ENCODE measurements around the gene TAC1. TPM values are rescaled to one million over a fixed set of nuclear protein-coding genes. Genes with fewer than 3 reads are reported as not detected.

TAC1 gene
- total RNA-seq, 1 experiment from 2014 or later: 0.80 TPM

DNA sequence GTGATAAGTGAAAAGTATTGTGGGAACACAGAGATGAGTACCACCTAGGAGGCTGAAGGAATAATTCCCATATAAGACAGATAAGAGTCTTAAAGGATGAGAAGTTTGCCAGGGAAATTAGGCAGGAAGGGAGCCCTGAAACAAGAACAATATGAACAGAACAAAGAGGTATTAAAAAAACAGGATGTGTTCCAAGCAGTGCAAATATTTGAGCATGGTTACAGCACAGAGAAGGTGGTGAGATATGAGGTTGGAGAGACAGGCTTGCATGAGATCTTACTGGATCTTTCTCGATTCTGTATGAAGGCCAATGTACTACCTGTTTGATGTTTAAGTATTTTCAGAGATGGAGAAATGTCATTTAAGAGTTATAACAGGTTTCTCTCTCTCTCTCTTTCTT lies 20.3 kb downstream of the TAC1 start:
- no peaks in the 10 kb centered on the region for H3K36me3 Mint-ChIP-seq (ENCODE audit: insufficient read depth, unreplicated experiment)
- CTCF ChIA-PET: no interaction called here
- BruUV-seq (replicated peaks): no TSS peak
- intact Hi-C loops (cut with micrococcal nuclease; ENCODE audit: unreplicated experiment): no loop called here
- DNase-seq: no peak
- no peaks in the 10 kb centered on the region for H3K4me1 Mint-ChIP-seq (ENCODE audit: low read depth, unreplicated experiment)
- no peak for TF ChIP-seq CTCF (IDR thresholded peaks at IDR 0.05; ENCODE audit: unreplicated experiment)
- H3K9me3 Mint-ChIP-seq (ENCODE audit: low read depth, unreplicated experiment): no peaks in the 10 kb centered on the region
- no peak overlapping the region for H3K27ac Mint-ChIP-seq (ENCODE audit: unreplicated experiment)
- no peak overlapping the region for H3K4me3 Mint-ChIP-seq (ENCODE audit: low read depth, unreplicated experiment)
- H3K27me3 Mint-ChIP-seq (ENCODE audit: unreplicated experiment): no peaks in the 10 kb centered on the region

GRCh38 chr7:97757824-97758223 lies 25.9 kb downstream of the TAC1 start:
- intact Hi-C loops (cut with micrococcal nuclease; ENCODE audit: unreplicated experiment): no loop called here
- no peak overlapping the region for H3K4me3 Mint-ChIP-seq (ENCODE audit: low read depth, unreplicated experiment)
- no peak for DNase-seq
- CTCF ChIA-PET: no interaction called here
- H3K27me3 Mint-ChIP-seq (ENCODE audit: unreplicated experiment): peaks cover 19% of the 10 kb centered on the region
- no peaks in the 10 kb centered on the region for H3K4me1 Mint-ChIP-seq (ENCODE audit: low read depth, unreplicated experiment)
- no TSS peak for BruUV-seq (replicated peaks)
- no peaks in the 10 kb centered on the region for H3K36me3 Mint-ChIP-seq (ENCODE audit: insufficient read depth, unreplicated experiment)
- no peak overlapping the region for H3K27ac Mint-ChIP-seq (ENCODE audit: unreplicated experiment)
- peaks cover 4% of the 10 kb centered on the region for H3K9me3 Mint-ChIP-seq (ENCODE audit: low read depth, unreplicated experiment)
- TF ChIP-seq CTCF (IDR thresholded peaks at IDR 0.05; ENCODE audit: unreplicated experiment): no peak

GRCh38 chr7:97770850-97771249 lies 39.0 kb downstream of the TAC1 start:
- BruUV-seq (replicated peaks): no TSS peak
- peaks cover 8% of the 10 kb centered on the region for H3K4me1 Mint-ChIP-seq (ENCODE audit: low read depth, unreplicated experiment)
- CTCF ChIA-PET: no interaction called here
- peaks cover 12% of the 10 kb centered on the region for H3K27me3 Mint-ChIP-seq (ENCODE audit: unreplicated experiment)
- H3K36me3 Mint-ChIP-seq (ENCODE audit: insufficient read depth, unreplicated experiment): peaks cover 12% of the 10 kb centered on the region
- peak overlapping the region; percentile 86 for H3K27ac Mint-ChIP-seq (ENCODE audit: unreplicated experiment)
- DNase-seq: no peak
- intact Hi-C loops (cut with micrococcal nuclease; ENCODE audit: unreplicated experiment): no loop called here
- peak overlapping the region; percentile 36 for H3K4me3 Mint-ChIP-seq (ENCODE audit: low read depth, unreplicated experiment)
- no peak for TF ChIP-seq CTCF (IDR thresholded peaks at IDR 0.05; ENCODE audit: unreplicated experiment)
- H3K9me3 Mint-ChIP-seq (ENCODE audit: low read depth, unreplicated experiment): no peaks in the 10 kb centered on the region

DNA sequence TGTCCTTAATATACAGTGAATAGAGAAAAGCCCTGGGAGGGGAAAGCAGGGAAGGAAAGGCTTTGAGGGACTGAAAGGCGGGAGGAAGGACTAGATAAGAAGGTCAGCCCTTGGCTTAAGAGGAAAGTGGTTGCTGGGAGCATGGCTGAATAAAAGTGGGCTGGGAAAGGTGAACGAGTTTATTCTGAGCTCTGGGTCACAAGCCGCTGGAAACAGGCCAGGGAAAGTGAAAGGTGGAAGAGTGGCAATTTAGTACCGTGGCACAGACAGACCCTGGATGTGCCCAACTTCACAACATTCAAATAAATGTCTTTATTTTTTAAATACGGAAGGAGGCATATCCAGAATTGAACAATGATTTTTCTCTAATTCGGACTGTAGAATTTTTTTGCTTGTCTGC lies 39.7 kb downstream of the TAC1 start:
- Mint-ChIP-seq H3K36me3 (ENCODE audit: insufficient read depth, unreplicated experiment) (peaks cover 12% of the 10 kb centered on the region), H3K27ac (ENCODE audit: unreplicated experiment) (peak overlapping the region; percentile 86), H3K27me3 (ENCODE audit: unreplicated experiment) (peaks cover 12% of the 10 kb centered on the region), H3K4me1 (ENCODE audit: low read depth, unreplicated experiment) (peaks cover 8% of the 10 kb centered on the region), H3K9me3 (ENCODE audit: low read depth, unreplicated experiment) (no peaks in the 10 kb centered on the region), H3K4me3 (ENCODE audit: low read depth, unreplicated experiment) (peak overlapping the region; percentile 36)
- CTCF ChIA-PET: no interaction called here
- BruUV-seq (replicated peaks): no TSS peak
- no peak for TF ChIP-seq CTCF (IDR thresholded peaks at IDR 0.05; ENCODE audit: unreplicated experiment)
- intact Hi-C loops (cut with micrococcal nuclease; ENCODE audit: unreplicated experiment): no loop called here
- DNase-seq: no peak
